ENCODE measurements around the gene RAB30. TPM values are rescaled to one million over a fixed set of nuclear protein-coding genes. Genes with fewer than 3 reads are reported as not detected.

RAB30 gene
- total RNA-seq, 2 donors from 2014 or later, result 17.0 to 24.2 TPM

GRCh38 chr11:83047515-83048225, 24.0 kb downstream of the RAB30 start:
- intact Hi-C loops (cut with DNase I), result no loop called here
- DNase-seq (no peak), ATAC-seq (no peak)

GRCh38 chr11:83046621-83047172, 25.0 kb downstream of the RAB30 start:
- intact Hi-C loops (cut with DNase I), result no loop called here
- DNase-seq, result no peak
- ATAC-seq, result no peak

- ATAC-seq, result peak in 1 of 2 donors; percentile 62
- intact Hi-C loops (cut with DNase I), result no loop called here
- no peak for DNase-seq
Observed at GRCh38 chr11:83044958-83045712, 26.6 kb downstream of the RAB30 start.

- intact Hi-C loops (cut with DNase I), result no loop called here
- peak; percentile 59 to 68 for ATAC-seq
- no peak for DNase-seq
Observed at GRCh38 chr11:83042964-83043711, 28.6 kb downstream of the RAB30 start.

- intact Hi-C loops (cut with DNase I), result no loop called here
- no peak for DNase-seq
- ATAC-seq, result no peak
Observed at GRCh38 chr11:83041126-83041525, 30.6 kb downstream of the RAB30 start.

- ATAC-seq (no peak), DNase-seq (no peak)
- intact Hi-C loops (cut with DNase I), result no loop called here
Observed at GRCh38 chr11:83039566-83039965, 32.1 kb downstream of the RAB30 start.

- intact Hi-C loops (cut with DNase I), result no loop called here
- no peak for DNase-seq
- ATAC-seq, result no peak
Observed at GRCh38 chr11:83037877-83038276, 33.8 kb downstream of the RAB30 start.

GRCh38 chr11:83036701-83037100, 35.0 kb downstream of the RAB30 start:
- DNase-seq, result no peak
- intact Hi-C loops (cut with DNase I), result no loop called here
- ATAC-seq, result no peak

GRCh38 chr11:83035070-83035854, 36.4 kb downstream of the RAB30 start:
- DNase-seq (no peak), ATAC-seq (peak; percentile 12 to 53)
- intact Hi-C loops (cut with DNase I), result no loop called here

- no peak for DNase-seq
- intact Hi-C loops (cut with DNase I), result no loop called here
- no peak for ATAC-seq
Observed at GRCh38 chr11:83034673-83035014, 37.1 kb downstream of the RAB30 start.

GRCh38 chr11:83033972-83034672, 37.6 kb downstream of the RAB30 start:
- DNase-seq (peak; percentile 36), ATAC-seq (peak; percentile 85 to 88)
- intact Hi-C loops (cut with DNase I), result no loop called here

- DNase-seq, result no peak
- peak in 1 of 2 donors; percentile 6 for ATAC-seq
- intact Hi-C loops (cut with DNase I), result no loop called here
Observed at GRCh38 chr11:83033371-83033770, 38.3 kb downstream of the RAB30 start.

GRCh38 chr11:83031127-83031526, 40.6 kb downstream of the RAB30 start:
- no peak for DNase-seq
- no peak for ATAC-seq
- intact Hi-C loops (cut with DNase I), result no loop called here

GRCh38 chr11:83027794-83028193, 43.9 kb downstream of the RAB30 start:
- no peak for ATAC-seq
- intact Hi-C loops (cut with DNase I), result no loop called here

GRCh38 chr11:83027289-83027688, 44.4 kb downstream of the RAB30 start:
- intact Hi-C loops (cut with DNase I), result no loop called here
- ATAC-seq, result no peak

More at GRCh38 chr11:83027794-83028193, 43.9 kb downstream of the RAB30 start:
- DNase-seq, result no peak

GRCh38 chr11:83026229-83026628, 45.5 kb downstream of the RAB30 start:
- peak in 1 of 2 donors; percentile 34 for ATAC-seq
- intact Hi-C loops (cut with DNase I), result no loop called here

More at GRCh38 chr11:83027289-83027688, 44.4 kb downstream of the RAB30 start:
- no peak for DNase-seq

GRCh38 chr11:83025267-83025704, 46.4 kb downstream of the RAB30 start:
- no peak for DNase-seq
- no peak for ATAC-seq
- intact Hi-C loops (cut with DNase I), result no loop called here

More at GRCh38 chr11:83026229-83026628, 45.5 kb downstream of the RAB30 start:
- DNase-seq, result no peak

GRCh38 chr11:83024270-83024854, 47.3 kb downstream of the RAB30 start:
- no peak for ATAC-seq
- no peak for DNase-seq
- intact Hi-C loops (cut with DNase I), result no loop called here

All from left cardiac atrium (tissue), 4 donors.